Uterus (tissue), 4 donors: Measurements from ENCODE around the gene MADD. TPM values are rescaled to one million over a fixed set of nuclear protein-coding genes. Genes with fewer than 3 reads are reported as not detected.

ENCODE experiments used
- DNase-seq, 2 donors: peaks; one replicate each; pipeline ENCODE4 v3.0.0-alpha.2; 2019 to 2020
- H3K27ac ChIP-seq, 2 donors: fragments of 200-600 bp; sonication (generic); 1 replicate in 1 of 2; 2 replicates in 1 of 2; pipeline ENCODE4 v1.5.1; 2016 to 2018
- H3K27me3 ChIP-seq, 2 donors: fragments of 200-600 bp; sonication (generic); one replicate each; pipeline ENCODE4 v1.5.1; 2018 to 2019; ENCODE audit warnings: control low read depth in 1 of 2
- H3K36me3 ChIP-seq, 2 donors: fragments of 200-600 bp; sonication (generic); one replicate each; pipeline ENCODE4 v1.5.1; 2019; ENCODE audit warnings: control low read depth in 1 of 2
- H3K4me1 ChIP-seq, 2 donors: fragments of 200-600 bp; sonication (generic); one replicate each; pipeline ENCODE4 v1.5.1; 2018 to 2019; ENCODE audit warnings: control low read depth in 1 of 2
- H3K4me3 ChIP-seq, 2 donors: fragments of 200-600 bp; sonication (generic); 1 replicate in 1 of 2; 2 replicates in 1 of 2; pipeline ENCODE4 v1.5.1; 2018 to 2019; ENCODE audit warnings: mild to moderate bottlenecking in 1 of 2
- H3K9me3 ChIP-seq, 2 donors: fragments of 200-600 bp; sonication (generic); one replicate each; pipeline ENCODE4 v1.5.1; 2019; ENCODE audit warnings: control low read depth in 1 of 2
- CTCF ChIP-seq, 4 experiments: fragments of 200-600 bp in 2 of 4; fragments of 450-650 bp in 2 of 4; sonication (generic) in 2 of 4; IDR thresholded peaks; one replicate each; pipeline ENCODE4 v1.5.1; 2016 to 2019; ENCODE audit warnings: antibody characterized with exemption in 4 of 4, mild to moderate bottlenecking in 2 of 4, moderate library complexity in 1 of 4
- POLR2A ChIP-seq, 2 donors: fragments of 450-650 bp; IDR thresholded peaks; one replicate each; pipeline ENCODE4 v1.6.1; 2016; ENCODE audit warnings: antibody characterized with exemption in 2 of 2, mild to moderate bottlenecking in 1 of 2, moderate library complexity in 1 of 2
- intact Hi-C: fragments of 100-400 bp; cut with DNase I; formaldehyde crosslinking; loops from one replicate; pipeline ENCODE4 v1.15.1; 2023; ENCODE audit warnings: low total_unique reads
- total RNA-seq, 4 donors: library from RNA; depleted of rRNA in 3 of 4; stranded (reverse); fragments of >200 nt in 3 of 4; gene quantifications; one replicate each; pipeline versions ENCODE4 v1.1.0 to v1.2.4, GENCODE V29; 2014 to 2023
- donor health status: DM: yes; HTN: yes; CAD: no.

Gene MADD
- total RNA-seq, 4 donors from 2014 or later: 26.8 to 234 (median 47.2) TPM

- peak; percentile 90 to 94 (median 90) for TF ChIP-seq CTCF (IDR thresholded peaks at IDR 0.05)
- TF ChIP-seq POLR2A (IDR thresholded peaks at IDR 0.05): no peak
- no peaks in the 10 kb centered on the region for H3K36me3 ChIP-seq
- peak overlapping the region in 1 of 2 donors; percentile 40 for H3K27ac ChIP-seq
- H3K4me1 ChIP-seq: no peaks in the 10 kb centered on the region
- DNase-seq: peak; percentile 83
- intact Hi-C loops: loop anchor here (10.0 kb wide), 1 partner anchor 471 kb away; the partner anchor contains the start of gene NUP160
- H3K27me3 ChIP-seq: no peaks in the 10 kb centered on the region
- H3K4me3 ChIP-seq: no peak overlapping the region
- no peaks in the 10 kb centered on the region for H3K9me3 ChIP-seq
These were observed 104.2 kb downstream of the MADD start for GRCh38 chr11:47373876-47374719.

- no peak overlapping the region for H3K27ac ChIP-seq
- H3K4me3 ChIP-seq: no peak overlapping the region
- H3K9me3 ChIP-seq: no peaks in the 10 kb centered on the region
- DNase-seq: no peak
- no peaks in the 10 kb centered on the region for H3K27me3 ChIP-seq
- TF ChIP-seq POLR2A (IDR thresholded peaks at IDR 0.05): no peak
- TF ChIP-seq CTCF (IDR thresholded peaks at IDR 0.05): no peak
- no peaks in the 10 kb centered on the region for H3K36me3 ChIP-seq
- no peaks in the 10 kb centered on the region for H3K4me1 ChIP-seq
- intact Hi-C loops: loop anchor here (10.0 kb wide), 1 partner anchor 470 kb away; the partner anchor contains the start of gene NUP160
These were observed 104.7 kb downstream of the MADD start for GRCh38 chr11:47374720-47375019.

- Histone ChIP-seq H3K4me3 (no peak overlapping the region), H3K36me3 (no peaks in the 10 kb centered on the region), H3K4me1 (no peaks in the 10 kb centered on the region), H3K27me3 (no peaks in the 10 kb centered on the region), H3K9me3 (no peaks in the 10 kb centered on the region), H3K27ac (no peak overlapping the region)
- no peak for DNase-seq
- intact Hi-C loops: loop anchor here (10.0 kb wide), 1 partner anchor 470 kb away; the partner anchor contains the start of gene NUP160
- TF ChIP-seq CTCF (IDR thresholded peaks at IDR 0.05) (no peak), POLR2A (IDR thresholded peaks at IDR 0.05) (no peak)
These were observed 105.1 kb downstream of the MADD start for GRCh38 chr11:47375020-47375419.

- Histone ChIP-seq H3K9me3 (no peaks in the 10 kb centered on the region), H3K36me3 (no peaks in the 10 kb centered on the region), H3K27ac (no peak overlapping the region), H3K4me3 (no peak overlapping the region), H3K4me1 (no peaks in the 10 kb centered on the region), H3K27me3 (no peaks in the 10 kb centered on the region)
- DNase-seq: no peak
- TF ChIP-seq CTCF (IDR thresholded peaks at IDR 0.05) (no peak), POLR2A (IDR thresholded peaks at IDR 0.05) (no peak)
- intact Hi-C loops: loop anchor here (10.0 kb wide), 1 partner anchor 469 kb away; the partner anchor contains the start of gene NUP160
These were observed 105.7 kb downstream of the MADD start for GRCh38 chr11:47375546-47376085.

GRCh38 chr11:47376107-47376524 lies 106.2 kb downstream of the MADD start:
- Histone ChIP-seq H3K9me3 (no peaks in the 10 kb centered on the region), H3K4me3 (no peak overlapping the region), H3K27ac (no peak overlapping the region), H3K27me3 (no peaks in the 10 kb centered on the region), H3K36me3 (no peaks in the 10 kb centered on the region), H3K4me1 (no peaks in the 10 kb centered on the region)
- TF ChIP-seq POLR2A (IDR thresholded peaks at IDR 0.05) (no peak), CTCF (IDR thresholded peaks at IDR 0.05) (no peak)
- no peak for DNase-seq
- intact Hi-C loops: loop anchor here (10.0 kb wide), 1 partner anchor 469 kb away; the partner anchor contains the start of gene NUP160
